ENCODE measurements around the gene ITPRID2. TPM values are rescaled to one million over a fixed set of nuclear protein-coding genes. Genes with fewer than 3 reads are reported as not detected.

The ITPRID2 gene
- total RNA-seq, 4 donors from 2014 or later: 84.5 to 159 (median 114) TPM

GRCh38 chr2:181894381-181894780, 2.9 kb downstream of the ITPRID2 start:
- Histone ChIP-seq H3K4me3 (peak overlapping the region in 1 of 2 donors; percentile 82), H3K36me3 (no peaks in the 10 kb centered on the region), H3K27me3 (no peaks in the 10 kb centered on the region), H3K4me1 (peaks cover 0 to 6% of the 10 kb centered on the region in 2 donors), H3K27ac (peak overlapping the region in 1 of 2 donors; percentile 90), H3K9me3 (no peaks in the 10 kb centered on the region)
- no peak for DNase-seq
- intact Hi-C loops (cut with DNase I; ENCODE audit: low total_unique reads): no loop called here
- no peak for TF ChIP-seq CTCF (IDR thresholded peaks at IDR 0.05)

GRCh38 chr2:181895818-181896217, 4.3 kb downstream of the ITPRID2 start:
- no peak for DNase-seq
- peak overlapping the region in 1 of 2 donors; percentile 90 for H3K27ac ChIP-seq
- no peaks in the 10 kb centered on the region for H3K27me3 ChIP-seq
- TF ChIP-seq CTCF (IDR thresholded peaks at IDR 0.05) (no peak), POLR2A (IDR thresholded peaks at IDR 0.05) (no peak)
- no peaks in the 10 kb centered on the region for H3K36me3 ChIP-seq
- no peaks in the 10 kb centered on the region for H3K9me3 ChIP-seq
- peaks cover 0 to 6% of the 10 kb centered on the region in 2 donors for H3K4me1 ChIP-seq
- intact Hi-C loops (cut with DNase I; ENCODE audit: low total_unique reads): no loop called here
- no peak overlapping the region for H3K4me3 ChIP-seq

- no peaks in the 10 kb centered on the region for H3K27me3 ChIP-seq
- no peaks in the 10 kb centered on the region for H3K9me3 ChIP-seq
- no peaks in the 10 kb centered on the region for H3K36me3 ChIP-seq
- intact Hi-C loops (cut with DNase I; ENCODE audit: low total_unique reads): no loop called here
- DNase-seq: no peak
- TF ChIP-seq POLR2A (IDR thresholded peaks at IDR 0.05) (no peak), CTCF (IDR thresholded peaks at IDR 0.05) (no peak)
- no peak overlapping the region for H3K4me3 ChIP-seq
- peaks cover 0 to 6% of the 10 kb centered on the region in 2 donors for H3K4me1 ChIP-seq
- peak overlapping the region in 1 of 2 donors; percentile 90 for H3K27ac ChIP-seq
These were observed 4.8 kb downstream of the ITPRID2 start for GRCh38 chr2:181896286-181896685.

- intact Hi-C loops (cut with DNase I; ENCODE audit: low total_unique reads): no loop called here
- no peaks in the 10 kb centered on the region for H3K36me3 ChIP-seq
- H3K27ac ChIP-seq: peak overlapping the region in 1 of 2 donors; percentile 55
These were observed 8.6 kb downstream of the ITPRID2 start for GRCh38 chr2:181900007-181900651.

More at GRCh38 chr2:181900007-181900651, 8.6 kb downstream of the ITPRID2 start:
- H3K4me3 ChIP-seq: no peak overlapping the region
- H3K4me1 ChIP-seq: peaks cover 0 to 6% of the 10 kb centered on the region in 2 donors
- no peaks in the 10 kb centered on the region for H3K9me3 ChIP-seq
- H3K27me3 ChIP-seq: no peaks in the 10 kb centered on the region
- no peak for TF ChIP-seq POLR2A (IDR thresholded peaks at IDR 0.05)
- TF ChIP-seq CTCF (IDR thresholded peaks at IDR 0.05): no peak
- DNase-seq: no peak

All from uterus (tissue), 4 donors.